Neuronal stem cell (in vitro differentiated cells): ENCODE measurements around the gene PHACTR3.

ENCODE experiments used
- DNase-seq: peaks from one replicate; pipeline ENCODE4 v3.0.0-alpha.2; 2013; ENCODE audit warnings: low spot score
- H2AFZ ChIP-seq: one replicate; pipeline ENCODE4 v1.6.1; 2013; ENCODE audit warnings: mild to moderate bottlenecking, low read length, inconsistent platforms
- H2AK5ac ChIP-seq: 2 replicates; pipeline ENCODE4 v1.6.1; 2013; ENCODE audit warnings: low read depth, mild to moderate bottlenecking, inconsistent platforms, low read length, moderate library complexity, mixed read lengths
- H2BK120ac ChIP-seq: 2 replicates; pipeline ENCODE4 v1.6.1; 2013; ENCODE audit warnings: low read depth, mild to moderate bottlenecking, inconsistent platforms, low read length, moderate library complexity, mixed read lengths
- H2BK12ac ChIP-seq: one replicate; pipeline ENCODE4 v1.6.1; 2013; ENCODE audit warnings: low read length, inconsistent platforms
- H2BK15ac ChIP-seq: 2 replicates; pipeline ENCODE4 v1.6.1; 2013; ENCODE audit warnings: mild to moderate bottlenecking, low read length, inconsistent platforms, mixed read lengths
- H2BK5ac ChIP-seq: one replicate; pipeline ENCODE4 v1.6.1; 2013; ENCODE audit warnings: inconsistent platforms, mild to moderate bottlenecking, low read length, moderate library complexity
- H3K14ac ChIP-seq: one replicate; pipeline ENCODE4 v1.6.1; 2013; ENCODE audit warnings: low read length, inconsistent platforms
- H3K18ac ChIP-seq: 2 replicates; pipeline ENCODE4 v1.6.1; 2013; ENCODE audit warnings: low read length, inconsistent platforms
- H3K23ac ChIP-seq: 2 replicates; pipeline ENCODE4 v1.6.1; 2013; ENCODE audit warnings: low read depth, mild to moderate bottlenecking, mixed read lengths, low read length, inconsistent platforms; ENCODE audit not compliant: poor library complexity
- H3K27ac ChIP-seq: replicated peaks from 3 replicates; pipeline ENCODE4 v1.5.1; 2013; ENCODE audit warnings: low read length, inconsistent platforms
- H3K27me3 ChIP-seq, 3 experiments: 2 replicates each; pipeline ENCODE4 v1.6.1; 2013; ENCODE audit warnings: low read length in 3 of 3, mild to moderate bottlenecking in 2 of 3, inconsistent platforms in 1 of 3, low read depth in 1 of 3, mixed read lengths in 1 of 3, moderate library complexity in 1 of 3; ENCODE audit not compliant: control insufficient read depth in 3 of 3, insufficient read depth in 3 of 3
- H3K36me3 ChIP-seq, 2 donors: replicated peaks in 1 of 2; 2 replicates each; pipeline ENCODE4 v1.6.1; 2013; ENCODE audit warnings: low read length in 2 of 2; ENCODE audit not compliant: control insufficient read depth in 2 of 2, insufficient read depth in 2 of 2
- H3K4ac ChIP-seq: 2 replicates; pipeline ENCODE4 v1.6.1; 2013; ENCODE audit warnings: inconsistent platforms, mild to moderate bottlenecking, low read length, moderate library complexity
- H3K4me1 ChIP-seq, 2 donors: 1 replicate in 1 of 2; 2 replicates in 1 of 2; pipeline ENCODE4 v1.6.1; 2013; ENCODE audit warnings: low read length in 2 of 2, low read depth in 1 of 2; ENCODE audit not compliant: control insufficient read depth in 2 of 2, insufficient read depth in 1 of 2
- H3K4me2 ChIP-seq: one replicate; pipeline ENCODE4 v1.6.1; 2013; ENCODE audit warnings: mild to moderate bottlenecking, low read length, inconsistent platforms; ENCODE audit not compliant: insufficient read depth, poor library complexity, severe bottlenecking
- H3K4me3 ChIP-seq, 2 donors: 2 replicates each; pipeline ENCODE4 v1.5.1; 2013; ENCODE audit warnings: low read length in 2 of 2, mild to moderate bottlenecking in 2 of 2, inconsistent platforms in 1 of 2, moderate library complexity in 1 of 2
- H3K79me1 ChIP-seq: one replicate; pipeline ENCODE4 v1.6.1; 2013; ENCODE audit warnings: low read depth, mild to moderate bottlenecking, inconsistent platforms, low read length, moderate library complexity
- H3K9ac ChIP-seq: one replicate; pipeline ENCODE4 v1.6.1; 2013; ENCODE audit warnings: mild to moderate bottlenecking, low read depth, low read length, inconsistent platforms; ENCODE audit not compliant: poor library complexity
- H3K9me3 ChIP-seq, 2 donors: replicated peaks in 1 of 2; 2 replicates each; pipeline versions ENCODE3 to v1.6.1; 2013; ENCODE audit warnings: low read length in 2 of 2, mild to moderate bottlenecking in 2 of 2, inconsistent platforms in 1 of 2, low read depth in 1 of 2, mixed read lengths in 1 of 2, moderate library complexity in 1 of 2; ENCODE audit not compliant: control insufficient read depth in 2 of 2, insufficient read depth in 1 of 2
- H4K8ac ChIP-seq: one replicate; pipeline ENCODE4 v1.6.1; 2013; ENCODE audit warnings: low read depth, mild to moderate bottlenecking, inconsistent platforms, low read length, moderate library complexity
- H4K91ac ChIP-seq: one replicate; pipeline ENCODE4 v1.6.1; 2013; ENCODE audit warnings: low read length, low read depth, mild to moderate bottlenecking, inconsistent platforms; ENCODE audit not compliant: poor library complexity
- WGBS, 2 donors: extraction: QIAGEN DNeasy Blood & Tissue Kit; methylation state at CpG; one replicate each; pipeline ENCODE4 v1.1.7; 2013; ENCODE audit warnings: missing lambda C conversion rate in 2 of 2, mixed read lengths in 1 of 2; ENCODE audit not compliant: insufficient read length in 2 of 2, insufficient replicate concordance in 1 of 2; ENCODE audit errors: extremely low coverage in 2 of 2; 5-methylcytosine and 5-hydroxymethylcytosine counted together

PHACTR3 gene

DNA sequence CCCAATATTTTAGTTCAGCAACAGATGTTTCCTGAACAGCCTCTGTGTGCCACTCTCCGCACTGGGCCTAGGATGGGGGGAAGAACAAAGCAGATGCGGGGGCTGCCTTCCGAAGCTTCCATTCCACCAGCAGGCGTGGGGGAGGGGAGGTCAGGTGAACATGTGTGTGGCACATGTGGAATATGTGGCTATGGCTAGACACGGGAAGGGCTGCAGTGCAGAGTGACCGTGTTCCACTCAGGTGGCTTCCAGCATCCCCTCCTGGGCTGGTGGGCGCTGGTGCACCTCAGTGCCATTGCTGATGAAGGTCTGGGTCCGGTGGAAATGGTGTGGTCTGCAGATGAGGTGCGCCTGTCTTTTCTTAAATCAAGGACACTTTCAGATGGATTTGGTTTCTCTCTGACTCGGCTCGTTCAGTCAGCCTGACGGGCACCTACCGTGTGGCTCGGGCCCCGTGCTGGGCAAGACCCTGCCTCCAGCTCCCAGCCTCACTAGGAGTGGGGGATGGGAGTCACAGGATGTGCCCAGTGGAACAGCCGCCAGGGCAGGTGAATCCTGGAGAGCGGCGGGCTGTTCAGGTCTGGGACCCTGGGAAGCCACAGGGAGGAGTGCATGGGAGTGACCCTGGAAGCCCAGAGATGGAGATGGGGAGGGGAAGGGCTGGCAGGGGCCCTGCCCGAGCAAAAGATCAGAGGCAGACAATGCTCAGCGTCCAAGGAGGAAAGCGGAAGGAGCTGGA is 218.1 kb downstream of the PHACTR3 start:
- no peak overlapping the region for H2BK5ac ChIP-seq

GRCh38 chr20:59823030-59823423 is 218.7 kb downstream of the PHACTR3 start:
- DNase-seq = no peak
- Histone ChIP-seq H4K91ac (no peak overlapping the region), H3K18ac (no peak overlapping the region), H3K9me3 (no peaks in the 10 kb centered on the region), H2BK5ac (no peak overlapping the region), H2AFZ (no peak overlapping the region), H2BK120ac (no peak overlapping the region), H3K4me2 (no peak overlapping the region), H3K23ac (no peak overlapping the region), H3K27ac (no peak overlapping the region), H3K14ac (no peak overlapping the region), H3K4ac (no peak overlapping the region), H3K4me1 (no peaks in the 10 kb centered on the region), H2BK12ac (no peak overlapping the region), H3K27me3 (peaks cover 0 to 12% (median 0%) of the 10 kb centered on the region in 3 experiments), H3K36me3 (no peaks in the 10 kb centered on the region), H3K79me1 (no peaks in the 10 kb centered on the region), H2BK15ac (no peak overlapping the region), H3K9ac (no peak overlapping the region), H2AK5ac (no peak overlapping the region), H3K4me3 (no peak overlapping the region), H4K8ac (no peak overlapping the region)
- no CpG with 5 or more reads among the region's 9 CpGs for WGBS, 2 donors

More for the DNA sequence above, 218.1 kb downstream of the PHACTR3 start:
- H3K23ac ChIP-seq = no peak overlapping the region
- no peak overlapping the region for H2BK120ac ChIP-seq
- no peak overlapping the region for H4K8ac ChIP-seq
- no peak overlapping the region for H2AFZ ChIP-seq
- H2AK5ac ChIP-seq = peak overlapping the region; percentile 83
- no peak overlapping the region for H3K9ac ChIP-seq
- H3K27ac ChIP-seq = no peak overlapping the region
- no peak overlapping the region for H3K4me2 ChIP-seq
- no peaks in the 10 kb centered on the region for H3K36me3 ChIP-seq
- peaks cover 0 to 8% (median 0%) of the 10 kb centered on the region in 3 experiments for H3K27me3 ChIP-seq
- no peaks in the 10 kb centered on the region for H3K79me1 ChIP-seq
- H3K4ac ChIP-seq = no peak overlapping the region
- no peak overlapping the region for H2BK15ac ChIP-seq
- H3K14ac ChIP-seq = no peak overlapping the region
- no peak overlapping the region for H3K4me3 ChIP-seq
- no peak overlapping the region for H2BK12ac ChIP-seq
- WGBS, 2 donors = no CpG with 5 or more reads among the region's 21 CpGs
- DNase-seq = no peak
- H3K4me1 ChIP-seq = no peaks in the 10 kb centered on the region
- no peaks in the 10 kb centered on the region for H3K9me3 ChIP-seq
- no peak overlapping the region for H4K91ac ChIP-seq
- H3K18ac ChIP-seq = peak overlapping the region; percentile 55

- no peak overlapping the region for H2AK5ac ChIP-seq
- WGBS, 2 donors = no CpG with 5 or more reads among the region's 8 CpGs
- no peak overlapping the region for H2BK120ac ChIP-seq
- no peak overlapping the region for H3K4me2 ChIP-seq
- peaks cover 0 to 13% (median 0%) of the 10 kb centered on the region in 3 experiments for H3K27me3 ChIP-seq
- H4K91ac ChIP-seq = no peak overlapping the region
- no peak for DNase-seq
- H3K9me3 ChIP-seq = no peaks in the 10 kb centered on the region
- H3K9ac ChIP-seq = no peak overlapping the region
- H3K4me1 ChIP-seq = no peaks in the 10 kb centered on the region
- H2BK12ac ChIP-seq = no peak overlapping the region
- H3K4ac ChIP-seq = no peak overlapping the region
- H3K79me1 ChIP-seq = no peaks in the 10 kb centered on the region
- no peak overlapping the region for H3K18ac ChIP-seq
- no peaks in the 10 kb centered on the region for H3K36me3 ChIP-seq
- H2BK15ac ChIP-seq = no peak overlapping the region
- H2AFZ ChIP-seq = no peak overlapping the region
- no peak overlapping the region for H3K14ac ChIP-seq
- no peak overlapping the region for H4K8ac ChIP-seq
- H2BK5ac ChIP-seq = no peak overlapping the region
- H3K4me3 ChIP-seq = no peak overlapping the region
- H3K23ac ChIP-seq = no peak overlapping the region
- no peak overlapping the region for H3K27ac ChIP-seq
Observed at GRCh38 chr20:59823491-59824259, 219.3 kb downstream of the PHACTR3 start.
